ENCODE measurements around the gene CDC7.

DNA sequence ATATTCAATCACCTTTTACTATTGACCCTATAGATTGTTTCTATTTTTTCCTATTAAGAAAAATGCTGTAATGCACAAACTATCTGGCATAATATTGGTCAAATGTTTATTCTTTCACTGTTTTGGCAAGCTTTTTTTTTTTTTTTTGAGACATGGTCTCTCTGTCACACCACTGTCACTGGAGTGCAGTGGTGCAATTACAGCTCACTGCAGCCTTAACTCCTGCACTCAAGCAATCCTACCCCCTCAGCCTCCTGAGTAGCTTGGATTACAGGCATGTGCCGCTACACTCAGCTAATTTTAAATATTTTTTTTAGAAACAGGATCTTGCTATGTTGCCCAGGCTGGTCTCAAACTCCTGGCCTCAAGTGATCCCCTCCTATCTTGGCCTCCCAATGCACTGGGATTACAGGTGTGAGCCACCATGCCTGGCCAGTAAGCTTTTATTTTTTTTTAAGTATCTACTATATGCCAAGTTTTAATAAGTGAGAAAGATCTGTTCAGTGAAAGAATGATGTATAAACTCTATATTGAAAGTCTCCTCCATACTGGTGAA, 3.4 kb downstream of the CDC7 start:
- TF ChIP-seq POLR2A (IDR thresholded peaks at IDR 0.05; ENCODE audit: insufficient read depth in 1 of 2, low read depth in 2 of 2, low read length in 2 of 2): no peak
- no peak for TF ChIP-seq KLF9 (CRISPR knock-in tag; IDR thresholded peaks at IDR 0.05; ENCODE audit: low read depth)
- TF ChIP-seq, protein P1, sequence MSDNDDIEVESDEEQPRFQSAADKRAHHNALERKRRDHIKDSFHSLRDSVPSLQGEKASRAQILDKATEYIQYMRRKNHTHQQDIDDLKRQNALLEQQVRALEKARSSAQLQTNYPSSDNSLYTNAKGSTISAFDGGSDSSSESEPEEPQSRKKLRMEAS (IDR thresholded peaks at IDR 0.05): no peak
- no peak for TF ChIP-seq HNRNPH1 (optimal IDR thresholded peaks at IDR 0.05; ENCODE audit: low read depth, low read length)
- no peak for TF ChIP-seq GATAD2A (CRISPR knock-in tag; IDR thresholded peaks at IDR 0.05)

Measured in HepG2 (cell line).